ENCODE results near the gene TSPEAR. TPM values are rescaled to one million over a fixed set of nuclear protein-coding genes. Genes with fewer than 3 reads are reported as not detected.
A peak's percentile ranks its signal among the peaks of the same experiment; 100 is the strongest.

The TSPEAR gene
- total RNA-seq, 4 donors from 2014 or later = not detected

- H3K9me3 ChIP-seq = peaks cover 0 to 12% (median 0%) of the 10 kb centered on the region in 4 donors
- no peak for TF ChIP-seq EP300 (IDR thresholded peaks at IDR 0.05)
- TF ChIP-seq CTCF (IDR thresholded peaks at IDR 0.05) = no peak
- no peak for TF ChIP-seq POLR2A (IDR thresholded peaks at IDR 0.05)
- 84% methylated on average over 44 to 47 of the region's 47 CpGs for WGBS, 2 donors
- no peaks in the 10 kb centered on the region for H3K36me3 ChIP-seq
- H3K27ac ChIP-seq = no peak overlapping the region
- H3K27me3 ChIP-seq = peaks cover 0 to 36% of the 10 kb centered on the region in 2 donors
- H3K4me1 ChIP-seq = no peaks in the 10 kb centered on the region
- H3K4me3 ChIP-seq = no peak overlapping the region
- DNase-seq (ENCODE audit: low spot score in 2 of 2) = no peak
These were observed 38.6 kb upstream of the TSPEAR start for GRCh38 chr21:44749759-44750674.

GRCh38 chr21:44749116-44749758 lies 37.9 kb upstream of the TSPEAR start:
- Histone ChIP-seq H3K4me1 (no peaks in the 10 kb centered on the region), H3K9me3 (peaks cover 0 to 4% (median 0%) of the 10 kb centered on the region in 4 donors), H3K27me3 (peaks cover 0 to 36% of the 10 kb centered on the region in 2 donors), H3K36me3 (no peaks in the 10 kb centered on the region), H3K4me3 (no peak overlapping the region), H3K27ac (no peak overlapping the region)
- WGBS, 2 donors = 66 to 68% methylated on average over 13 to 19 of the region's 26 CpGs
- TF ChIP-seq POLR2A (IDR thresholded peaks at IDR 0.05) (no peak), CTCF (IDR thresholded peaks at IDR 0.05) (no peak), EP300 (IDR thresholded peaks at IDR 0.05) (no peak)
- no peak for DNase-seq (ENCODE audit: low spot score in 2 of 2)

GRCh38 chr21:44748621-44749020 lies 37.2 kb upstream of the TSPEAR start:
- TF ChIP-seq POLR2A (IDR thresholded peaks at IDR 0.05) (no peak), EP300 (IDR thresholded peaks at IDR 0.05) (no peak), CTCF (IDR thresholded peaks at IDR 0.05) (no peak)
- WGBS, 2 donors = 31 to 50% methylated on average over 14 to 16 of the region's 16 CpGs
- H3K36me3 ChIP-seq = no peaks in the 10 kb centered on the region
- H3K9me3 ChIP-seq = no peaks in the 10 kb centered on the region
- DNase-seq (ENCODE audit: low spot score in 2 of 2) = no peak
- peaks cover 0 to 36% of the 10 kb centered on the region in 2 donors for H3K27me3 ChIP-seq
- no peak overlapping the region for H3K27ac ChIP-seq
- H3K4me3 ChIP-seq = no peak overlapping the region
- H3K4me1 ChIP-seq = no peaks in the 10 kb centered on the region

GRCh38 chr21:44742418-44743153 lies 31.2 kb upstream of the TSPEAR start:
- WGBS, 2 donors = 88 to 92% methylated on average over 1 of the region's 1 CpG

More at GRCh38 chr21:44742418-44743153, 31.2 kb upstream of the TSPEAR start:
- Histone ChIP-seq H3K36me3 (no peaks in the 10 kb centered on the region), H3K4me3 (no peak overlapping the region), H3K9me3 (peaks cover 0 to 28% (median 8%) of the 10 kb centered on the region in 4 donors), H3K27ac (no peak overlapping the region), H3K4me1 (no peaks in the 10 kb centered on the region), H3K27me3 (no peaks in the 10 kb centered on the region)
- TF ChIP-seq POLR2A (IDR thresholded peaks at IDR 0.05) = no peak
- peak in 1 of 5 experiments; percentile 4 for TF ChIP-seq CTCF (IDR thresholded peaks at IDR 0.05)
- DNase-seq (ENCODE audit: low spot score in 2 of 2) = no peak
